Left lung (tissue), 10 donors: Measurements from ENCODE around the gene TEX54. TPM values are rescaled to one million over a fixed set of nuclear protein-coding genes. Genes with fewer than 3 reads are reported as not detected.
"Not testable (repeated sequence)": the region's sequence is repeated elsewhere in the genome, so short reads cannot be mapped to it uniquely, and the experiment has no call there.

Experiments
- ATAC-seq: fragments of 200-7000 bp; cut with Tn5 transposase; one replicate; pipeline ENCODE4 v1.9.1; 2020; ENCODE audit warnings: moderate library complexity
- DNase-seq, 4 donors: peaks; one replicate each; pipeline ENCODE4 v3.0.0-alpha.2; 2013 to 2020
- H3K27ac ChIP-seq, 2 donors: fragments of 200-600 bp; sonication (generic) in 1 of 2; one replicate each; pipeline versions ENCODE4 v1.5.0 to v1.8.0; 2020 to 2021
- H3K27me3 ChIP-seq, 2 donors: fragments of 200-600 bp; sonication (generic) in 1 of 2; one replicate each; pipeline versions ENCODE4 v1.5.0 to v1.8.0; 2020 to 2021
- H3K36me3 ChIP-seq, 2 donors: fragments of 200-600 bp; sonication (generic) in 1 of 2; one replicate each; pipeline versions ENCODE4 v1.5.0 to v1.8.0; 2020 to 2021
- H3K4me1 ChIP-seq, 2 donors: fragments of 200-600 bp; one replicate each; pipeline ENCODE4 v1.8.0; 2021
- H3K4me3 ChIP-seq, 2 donors: fragments of 200-600 bp; sonication (generic) in 1 of 2; one replicate each; pipeline versions ENCODE4 v1.5.0 to v1.8.0; 2020 to 2021; ENCODE audit warnings: mild to moderate bottlenecking in 1 of 2
- H3K9me3 ChIP-seq, 2 donors: fragments of 200-600 bp; sonication (generic) in 1 of 2; one replicate each; pipeline versions ENCODE4 v1.5.0 to v1.8.0; 2020 to 2021
- intact Hi-C, 2 donors: fragments of 100-400 bp; cut with DNase I; formaldehyde crosslinking; loops; one replicate each; pipeline versions ENCODE4 v1.11.2 to v1.14.2; 2022
- polyA plus RNA-seq, 6 donors: library from polyadenylated mRNA; unstranded; fragments of 120-200 nt; gene quantifications; one replicate each; pipeline ENCODE4 v1.2.1, GENCODE V29; 2013; ENCODE audit not compliant: insufficient read length in 6 of 6
- total RNA-seq, 2 donors: library from RNA; stranded (reverse); fragmentation: NEBNext Ultra II Directional; extraction: Animal tissue kit (Norgen Biotek cat#: 25700); gene quantifications; one replicate each; pipeline ENCODE4 v1.2.1, GENCODE V29; 2021
- TF ChIP-seq, protein P1 (sequence below), 2 donors: fragments of 200-600 bp; sonication (generic) in 1 of 2; IDR thresholded peaks; one replicate each; pipeline versions ENCODE4 v1.5.0 to v1.8.0; 2021; ENCODE audit warnings: antibody characterized with exemption in 2 of 2
- donor health status: DM: no; HTN: yes; CAD: no.
- donor health status: DM: no; HTN: no; CAD: no.

The TEX54 gene
- total and polyA plus RNA-seq, 8 donors: 0.36 to 0.69 TPM; not detected in 6

DNA sequence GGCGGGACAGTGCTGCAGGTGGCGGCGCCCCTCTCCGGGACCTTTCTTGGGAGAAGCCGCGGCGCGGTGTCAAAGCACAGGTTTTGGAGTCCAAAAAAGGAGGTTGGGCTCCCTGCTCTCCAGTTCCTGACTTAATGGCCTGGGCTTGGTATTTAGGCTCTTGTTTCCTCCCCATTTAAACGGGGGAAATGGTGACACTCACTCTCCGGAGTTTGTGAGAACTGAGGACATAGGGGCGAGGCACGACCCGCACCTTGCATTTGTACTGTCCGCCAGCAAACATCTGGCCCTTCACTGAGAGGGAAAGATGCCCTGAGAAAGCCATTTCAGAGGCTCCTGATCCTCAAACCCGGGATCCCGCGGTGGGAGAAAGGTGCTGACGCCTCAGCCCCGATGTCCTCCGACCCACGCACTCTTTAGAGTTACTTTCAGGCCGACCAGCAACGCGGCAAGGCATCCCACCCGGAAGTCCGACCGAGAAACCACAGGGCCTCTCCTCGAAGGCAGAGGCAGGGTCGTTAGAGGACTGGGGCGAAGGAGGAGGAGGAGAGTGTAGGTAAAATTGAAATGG is 9.6 kb upstream of the TEX54 start:
- peak; percentile 0 for ATAC-seq

GRCh38 chr11:62841361-62842170 is 8.9 kb upstream of the TEX54 start:
- intact Hi-C loops: no loop called here
- Histone ChIP-seq H3K36me3 (no peaks in the 10 kb centered on the region), H3K4me1 (peaks cover 10 to 33% of the 10 kb centered on the region in 2 donors), H3K4me3 (peak overlapping the region; percentile 68 to 98), H3K27me3 (no peaks in the 10 kb centered on the region), H3K9me3 (no peaks in the 10 kb centered on the region), H3K27ac (peak overlapping the region; percentile 98 to 99)
- TF ChIP-seq, protein P1, sequence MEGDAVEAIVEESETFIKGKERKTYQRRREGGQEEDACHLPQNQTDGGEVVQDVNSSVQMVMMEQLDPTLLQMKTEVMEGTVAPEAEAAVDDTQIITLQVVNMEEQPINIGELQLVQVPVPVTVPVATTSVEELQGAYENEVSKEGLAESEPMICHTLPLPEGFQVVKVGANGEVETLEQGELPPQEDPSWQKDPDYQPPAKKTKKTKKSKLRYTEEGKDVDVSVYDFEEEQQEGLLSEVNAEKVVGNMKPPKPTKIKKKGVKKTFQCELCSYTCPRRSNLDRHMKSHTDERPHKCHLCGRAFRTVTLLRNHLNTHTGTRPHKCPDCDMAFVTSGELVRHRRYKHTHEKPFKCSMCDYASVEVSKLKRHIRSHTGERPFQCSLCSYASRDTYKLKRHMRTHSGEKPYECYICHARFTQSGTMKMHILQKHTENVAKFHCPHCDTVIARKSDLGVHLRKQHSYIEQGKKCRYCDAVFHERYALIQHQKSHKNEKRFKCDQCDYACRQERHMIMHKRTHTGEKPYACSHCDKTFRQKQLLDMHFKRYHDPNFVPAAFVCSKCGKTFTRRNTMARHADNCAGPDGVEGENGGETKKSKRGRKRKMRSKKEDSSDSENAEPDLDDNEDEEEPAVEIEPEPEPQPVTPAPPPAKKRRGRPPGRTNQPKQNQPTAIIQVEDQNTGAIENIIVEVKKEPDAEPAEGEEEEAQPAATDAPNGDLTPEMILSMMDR (IDR thresholded peaks at IDR 0.05): no peak
- DNase-seq (peak in 3 of 4 donors; percentile 89 to 94 (median 93)), ATAC-seq (peak; percentile 73)

More for the DNA sequence above, 9.6 kb upstream of the TEX54 start:
- Histone ChIP-seq H3K9me3 (no peaks in the 10 kb centered on the region), H3K36me3 (no peaks in the 10 kb centered on the region), H3K27ac (peak overlapping the region; percentile 98 to 99), H3K4me1 (peaks cover 10 to 29% of the 10 kb centered on the region in 2 donors), H3K27me3 (no peaks in the 10 kb centered on the region), H3K4me3 (peak overlapping the region; percentile 32 to 98)
- DNase-seq: peak in 2 of 4 donors; percentile 46 to 86
- intact Hi-C loops: no loop called here
- TF ChIP-seq, protein P1 (IDR thresholded peaks at IDR 0.05): no peak

GRCh38 chr11:62840721-62841360 is 8.2 kb upstream of the TEX54 start:
- H3K27me3 ChIP-seq, H3K9me3 ChIP-seq, intact Hi-C loops, H3K36me3 ChIP-seq: not testable (repeated sequence)
- Histone ChIP-seq H3K4me1 (peaks cover 10 to 39% of the 10 kb centered on the region in 2 donors), H3K4me3 (peak overlapping the region; percentile 68 to 98), H3K27ac (peak overlapping the region; percentile 98 to 99)
- peak; percentile 24 for ATAC-seq
- DNase-seq: peak in 3 of 4 donors; percentile 62 to 86 (median 76)

- H3K4me1 ChIP-seq: peaks cover 10 to 45% of the 10 kb centered on the region in 2 donors
- TF ChIP-seq, protein P1 (IDR thresholded peaks at IDR 0.05): no peak
- peaks cover 0 to 19% of the 10 kb centered on the region in 2 donors for H3K36me3 ChIP-seq
- peak; percentile 93 to 99 (median 96) for DNase-seq
- intact Hi-C loops: no loop called here
- peak; percentile 78 for ATAC-seq
- H3K27ac ChIP-seq: peak within 1 kb of the TSS; percentile 98 to 99
- peak within 1 kb of the TSS; percentile 68 to 98 for H3K4me3 ChIP-seq
- H3K27me3 ChIP-seq: no peaks in the 10 kb centered on the region
- H3K9me3 ChIP-seq: no peaks in the 10 kb centered on the region
Measured at GRCh38 chr11:62839050-62839945, 6.7 kb upstream of the TEX54 start, which contains the start of gene WDR74. Gene WDR74, minus strand, starts transcription at chr11:62839590. Its CDS starts 20 bp downstream, at chr11:62839570.

DNA sequence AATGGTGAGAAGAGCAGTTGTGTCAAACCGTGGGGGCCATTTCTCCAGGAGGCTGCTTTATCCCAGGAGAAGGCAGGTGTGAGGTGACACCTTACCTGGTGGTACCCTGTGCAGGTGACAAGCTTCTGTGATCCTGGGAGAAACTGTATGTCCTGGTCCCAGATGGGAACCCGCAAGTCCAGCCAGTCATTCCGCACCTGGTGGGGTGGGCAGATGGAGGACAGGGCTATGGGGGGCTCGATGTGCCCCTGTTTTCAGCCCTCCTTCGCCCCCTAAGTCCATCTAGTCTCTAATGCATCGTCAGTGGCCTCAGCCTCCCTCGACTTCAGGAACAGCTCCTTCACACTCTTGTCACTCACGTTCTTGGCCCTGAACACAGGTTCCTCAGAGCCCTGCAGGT is 2.7 kb upstream of the TEX54 start:
- ATAC-seq (no peak), DNase-seq (no peak)
- H3K36me3 ChIP-seq: peaks cover 0 to 30% of the 10 kb centered on the region in 2 donors
- TF ChIP-seq, protein P1 (IDR thresholded peaks at IDR 0.05): no peak
- H3K9me3 ChIP-seq: no peaks in the 10 kb centered on the region
- no peak overlapping the region for H3K4me3 ChIP-seq
- H3K27me3 ChIP-seq: no peaks in the 10 kb centered on the region
- peaks cover 10 to 63% of the 10 kb centered on the region in 2 donors for H3K4me1 ChIP-seq
- H3K27ac ChIP-seq: no peak overlapping the region
- intact Hi-C loops: no loop called here
